Mucosa of descending colon (tissue), 3 donors: Measurements from ENCODE around the gene CAMKMT. TPM values are rescaled to one million over a fixed set of nuclear protein-coding genes. Genes with fewer than 3 reads are reported as not detected.

Source experiments
- ATAC-seq: fragments of 200-7000 bp; cut with Tn5 transposase; one replicate; pipeline ENCODE4 v1.9.1; 2020; ENCODE audit warnings: mild to moderate bottlenecking, moderate library complexity
- DNase-seq, 3 donors: peaks; one replicate each; pipeline ENCODE4 v3.0.0-alpha.2; 2020
- H3K36me3 ChIP-seq: fragments of 200-600 bp; one replicate; pipeline ENCODE4 v1.8.0; 2021; ENCODE audit warnings: low read depth, mild to moderate bottlenecking
- H3K4me1 ChIP-seq: fragments of 200-600 bp; one replicate; pipeline ENCODE4 v1.8.0; 2021; ENCODE audit warnings: low read depth, mild to moderate bottlenecking
- H3K4me3 ChIP-seq: fragments of 200-600 bp; one replicate; pipeline ENCODE4 v1.8.0; 2021; ENCODE audit warnings: mild to moderate bottlenecking
- H3K9me3 ChIP-seq: fragments of 200-600 bp; one replicate; pipeline ENCODE4 v1.8.0; 2021; ENCODE audit warnings: mild to moderate bottlenecking
- intact Hi-C, 2 donors: fragments of 100-400 bp; cut with DNase I in 1 of 2; cut with micrococcal nuclease in 1 of 2; formaldehyde crosslinking; loops; one replicate each; pipeline versions ENCODE4 v1.11.0 to v1.11.1; 2022; cut with DNase I, micrococcal nuclease
- total RNA-seq, 3 donors: library from RNA; stranded (reverse); fragmentation: NEBNext Ultra II Directional in 2 of 3; extraction: Animal tissue kit (Norgen Biotek cat#: 25700) in 2 of 3; gene quantifications; one replicate each; pipeline versions ENCODE4 v1.2.1 to v1.2.4, GENCODE V29; 2021 to 2023
- TF ChIP-seq, protein P1 (sequence below): fragments of 200-600 bp; IDR thresholded peaks from one replicate; pipeline ENCODE4 v1.8.0; 2022; ENCODE audit warnings: antibody characterized with exemption, mild to moderate bottlenecking
- donor health status: DM: no; HTN: no; CAD: no; lungs with moderate emphysema.
- donor health status: DM: no; HTN: no; CAD: no.
- donor health status: DM: no; HTN: yes; CAD: no.

CAMKMT gene
- total RNA-seq, 3 donors from 2014 or later = 13.2 to 16.0 (median 14.1) TPM

GRCh38 chr2:44330801-44331200, 30.9 kb upstream of the CAMKMT start:
- Histone ChIP-seq H3K4me1 (no peaks in the 10 kb centered on the region), H3K4me3 (no peak overlapping the region), H3K9me3 (no peaks in the 10 kb centered on the region), H3K36me3 (no peaks in the 10 kb centered on the region)
- TF ChIP-seq, protein P1, sequence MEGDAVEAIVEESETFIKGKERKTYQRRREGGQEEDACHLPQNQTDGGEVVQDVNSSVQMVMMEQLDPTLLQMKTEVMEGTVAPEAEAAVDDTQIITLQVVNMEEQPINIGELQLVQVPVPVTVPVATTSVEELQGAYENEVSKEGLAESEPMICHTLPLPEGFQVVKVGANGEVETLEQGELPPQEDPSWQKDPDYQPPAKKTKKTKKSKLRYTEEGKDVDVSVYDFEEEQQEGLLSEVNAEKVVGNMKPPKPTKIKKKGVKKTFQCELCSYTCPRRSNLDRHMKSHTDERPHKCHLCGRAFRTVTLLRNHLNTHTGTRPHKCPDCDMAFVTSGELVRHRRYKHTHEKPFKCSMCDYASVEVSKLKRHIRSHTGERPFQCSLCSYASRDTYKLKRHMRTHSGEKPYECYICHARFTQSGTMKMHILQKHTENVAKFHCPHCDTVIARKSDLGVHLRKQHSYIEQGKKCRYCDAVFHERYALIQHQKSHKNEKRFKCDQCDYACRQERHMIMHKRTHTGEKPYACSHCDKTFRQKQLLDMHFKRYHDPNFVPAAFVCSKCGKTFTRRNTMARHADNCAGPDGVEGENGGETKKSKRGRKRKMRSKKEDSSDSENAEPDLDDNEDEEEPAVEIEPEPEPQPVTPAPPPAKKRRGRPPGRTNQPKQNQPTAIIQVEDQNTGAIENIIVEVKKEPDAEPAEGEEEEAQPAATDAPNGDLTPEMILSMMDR = no peak
- intact Hi-C loops = no loop called here
- ATAC-seq = no peak
- DNase-seq = no peak

DNA sequence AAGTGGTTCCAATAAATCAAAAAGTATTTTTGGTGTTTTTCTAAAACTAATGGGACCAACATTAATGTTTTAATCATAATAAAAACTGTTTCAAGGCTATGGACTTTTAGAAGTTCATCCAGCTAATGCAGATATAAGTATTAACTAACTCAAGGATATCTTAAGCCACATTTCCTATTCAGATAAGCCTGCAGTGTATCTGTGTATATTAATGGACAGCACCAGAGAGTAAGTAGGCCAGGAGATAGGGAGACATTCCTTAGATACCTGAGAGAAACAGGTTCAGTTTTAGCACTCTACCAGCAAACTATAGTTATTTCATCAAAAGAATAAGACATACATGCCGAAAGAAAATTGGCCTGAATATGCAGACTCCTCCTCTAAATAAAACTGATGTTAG, 27.8 kb upstream of the CAMKMT start:
- intact Hi-C loops = no loop called here
- Histone ChIP-seq H3K4me3 (no peak overlapping the region), H3K36me3 (no peaks in the 10 kb centered on the region), H3K4me1 (no peaks in the 10 kb centered on the region), H3K9me3 (no peaks in the 10 kb centered on the region)
- DNase-seq (no peak), ATAC-seq (no peak)
- TF ChIP-seq, protein P1 = no peak

DNA sequence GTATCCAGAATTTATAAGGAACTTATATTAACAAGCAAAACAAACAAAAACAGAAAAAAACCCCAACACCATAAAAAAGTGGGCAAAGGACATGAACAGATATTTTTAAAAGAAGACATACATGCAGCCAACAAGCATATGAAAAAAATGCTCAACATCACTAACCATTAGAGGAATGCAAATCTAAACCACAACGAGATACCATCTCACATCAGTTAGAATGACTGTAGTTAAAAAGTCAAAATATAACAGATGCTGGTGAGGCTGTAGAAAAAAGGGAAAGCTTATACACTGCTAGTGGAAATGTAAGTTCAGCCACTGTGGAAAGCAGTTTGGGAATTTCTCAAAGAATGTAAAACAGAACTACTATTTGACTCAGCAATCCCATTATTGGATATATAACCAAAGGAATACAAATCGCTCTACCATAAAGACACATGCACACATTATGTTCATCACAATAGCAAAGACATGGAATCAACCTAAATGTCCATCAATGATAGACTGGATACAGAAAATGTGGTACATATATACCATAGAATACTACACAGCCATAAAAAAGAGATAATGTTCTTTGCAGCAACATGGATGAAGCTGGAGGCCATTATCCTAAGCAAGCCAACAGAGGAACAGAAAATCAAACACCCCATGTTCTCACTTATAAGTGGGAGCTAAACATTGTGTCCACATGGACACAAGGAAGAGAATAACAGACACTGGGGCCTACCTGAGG, 25.8 kb upstream of the CAMKMT start:
- DNase-seq (no peak), ATAC-seq (no peak)
- intact Hi-C loops = no loop called here
- Histone ChIP-seq H3K36me3 (no peaks in the 10 kb centered on the region), H3K4me3 (no peak overlapping the region), H3K9me3 (no peaks in the 10 kb centered on the region), H3K4me1 (no peaks in the 10 kb centered on the region)
- TF ChIP-seq, protein P1 = no peak

- Histone ChIP-seq H3K36me3 (no peaks in the 10 kb centered on the region), H3K4me3 (no peak overlapping the region), H3K4me1 (no peaks in the 10 kb centered on the region), H3K9me3 (no peaks in the 10 kb centered on the region)
- ATAC-seq (no peak), DNase-seq (peak in 1 of 3 donors; percentile 35)
- TF ChIP-seq, protein P1 = no peak
- intact Hi-C loops = no loop called here
Observed at GRCh38 chr2:44342854-44343253, 18.9 kb upstream of the CAMKMT start.

DNA sequence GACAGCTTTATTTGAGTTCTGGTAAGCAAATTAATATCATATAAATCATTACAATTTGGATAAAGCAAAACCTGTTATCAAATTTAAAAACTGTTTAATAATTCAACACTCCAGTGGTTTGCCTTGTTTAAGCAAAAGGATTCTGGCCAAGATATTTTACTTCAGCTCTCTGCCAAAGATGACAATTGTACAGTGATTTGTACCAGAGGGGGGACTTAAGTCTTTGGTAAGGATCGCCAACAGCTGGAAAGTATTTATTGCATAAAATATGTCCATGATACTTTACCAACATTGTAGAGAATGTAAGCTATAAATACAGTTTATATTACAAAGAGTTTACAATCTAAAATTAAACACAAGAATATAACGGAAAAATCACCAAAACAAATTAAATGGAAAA, 14.2 kb upstream of the CAMKMT start:
- no peak for DNase-seq
- intact Hi-C loops = no loop called here
- Histone ChIP-seq H3K4me3 (no peak overlapping the region), H3K36me3 (no peaks in the 10 kb centered on the region), H3K4me1 (no peaks in the 10 kb centered on the region), H3K9me3 (no peaks in the 10 kb centered on the region)
- ATAC-seq = no peak
- TF ChIP-seq, protein P1 = no peak
